WTC11 (cell line): ENCODE measurements around the gene NNT.

Experiments
- CBFB ChIP-seq: sonication (generic); formaldehyde crosslinking; IDR thresholded peaks from 2 replicates; pipeline ENCODE4 v1.8.1; 2022; ENCODE audit warnings: mild to moderate bottlenecking, low read depth, missing genetic modification reagents
- CREB1 ChIP-seq: sonication (generic); formaldehyde crosslinking; IDR thresholded peaks from 2 replicates; pipeline ENCODE4 v1.8.0; 2023; ENCODE audit warnings: mild to moderate bottlenecking, missing genetic modification reagents
- CREM ChIP-seq: sonication (generic); formaldehyde crosslinking; IDR thresholded peaks from 2 replicates; pipeline ENCODE4 v1.8.1; 2022; ENCODE audit warnings: mild to moderate bottlenecking, missing genetic modification reagents, moderate library complexity
- ETV6 ChIP-seq: sonication (generic); formaldehyde crosslinking; IDR thresholded peaks from 2 replicates; pipeline ENCODE4 v1.8.1; 2022; ENCODE audit warnings: mild to moderate bottlenecking, missing genetic modification reagents
- FOXP1 ChIP-seq: sonication (generic); formaldehyde crosslinking; IDR thresholded peaks from 2 replicates; pipeline ENCODE4 v1.8.0; 2022; ENCODE audit warnings: missing genetic modification reagents, mild to moderate bottlenecking, moderate library complexity, borderline replicate concordance
- NR1H2 ChIP-seq: sonication (generic); formaldehyde crosslinking; IDR thresholded peaks from 2 replicates; pipeline ENCODE4 v1.9.0; 2021; ENCODE audit warnings: mild to moderate bottlenecking, moderate library complexity, missing genetic modification reagents
- OVOL2 ChIP-seq: fragments of 250-450 bp; sonication (Bioruptor Pico); IDR thresholded peaks from 2 replicates; pipeline ENCODE4 v1.9.0; 2021; ENCODE audit warnings: mild to moderate bottlenecking, borderline replicate concordance
- RELA ChIP-seq: sonication (generic); formaldehyde crosslinking; IDR thresholded peaks from 2 replicates; pipeline ENCODE4 v1.8.1; 2022; ENCODE audit warnings: missing genetic modification reagents, mild to moderate bottlenecking, borderline replicate concordance
- TF ChIP-seq, protein P1 (sequence below): fragments of 200-600 bp; IDR thresholded peaks from 2 replicates; pipeline ENCODE4 v1.8.0; 2022; ENCODE audit warnings: antibody characterized with exemption
- TF ChIP-seq, protein P2 (sequence below): sonication (generic); formaldehyde crosslinking; IDR thresholded peaks from 2 replicates; pipeline ENCODE4 v1.8.1; 2022; ENCODE audit warnings: low read depth, missing genetic modification reagents, borderline replicate concordance
- TF ChIP-seq, protein P3 (sequence below): sonication (generic); formaldehyde crosslinking; IDR thresholded peaks from 2 replicates; pipeline ENCODE4 v1.8.0; 2022; ENCODE audit warnings: mild to moderate bottlenecking, missing genetic modification reagents
- TF ChIP-seq, protein P4 (sequence below): fragments of 250-450 bp; sonication (Bioruptor Pico); IDR thresholded peaks from 2 replicates; pipeline ENCODE4 v1.9.0; 2021; ENCODE audit warnings: moderate library complexity, mild to moderate bottlenecking, inconsistent platforms, borderline replicate concordance
- TF ChIP-seq, protein P5 (sequence below): sonication (generic); formaldehyde crosslinking; conservative IDR thresholded peaks from 2 replicates; pipeline ENCODE4 v1.8.1; 2023; ENCODE audit warnings: mild to moderate bottlenecking, low read depth, missing genetic modification reagents, moderate library complexity
- TF ChIP-seq, protein P6 (sequence below): sonication (generic); formaldehyde crosslinking; IDR thresholded peaks from 2 replicates; pipeline ENCODE4 v1.8.1; 2022; ENCODE audit warnings: mild to moderate bottlenecking, moderate library complexity, missing genetic modification reagents

DNA sequence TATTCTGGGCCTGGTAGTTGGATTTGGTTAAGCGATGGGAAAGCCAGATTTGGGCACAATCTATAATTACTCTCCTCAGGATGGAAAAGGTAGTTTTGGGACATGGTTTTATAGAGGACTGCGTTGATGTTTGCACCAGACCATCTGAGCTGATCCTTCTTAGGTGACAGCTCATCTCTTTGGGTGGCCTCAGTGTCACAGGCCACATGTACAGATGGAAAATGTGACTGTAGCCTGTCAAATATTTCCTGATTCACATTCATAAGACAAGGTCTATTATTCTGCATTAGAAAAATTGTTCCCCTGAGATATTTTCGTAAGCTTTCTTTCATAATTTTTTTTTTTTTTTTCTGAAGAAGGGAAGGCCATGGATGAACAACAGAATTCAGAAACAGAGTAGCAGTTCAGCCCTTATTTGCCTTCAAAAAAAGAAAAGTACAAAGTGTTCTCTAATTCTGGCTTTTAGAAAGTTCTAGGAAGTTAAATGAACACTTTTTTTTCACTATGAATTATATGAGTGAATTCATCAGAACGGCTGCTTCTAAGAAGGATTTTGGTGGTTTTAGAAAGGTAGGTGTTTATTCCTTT is 81.0 kb downstream of the NNT start:
- TF ChIP-seq, protein P1, sequence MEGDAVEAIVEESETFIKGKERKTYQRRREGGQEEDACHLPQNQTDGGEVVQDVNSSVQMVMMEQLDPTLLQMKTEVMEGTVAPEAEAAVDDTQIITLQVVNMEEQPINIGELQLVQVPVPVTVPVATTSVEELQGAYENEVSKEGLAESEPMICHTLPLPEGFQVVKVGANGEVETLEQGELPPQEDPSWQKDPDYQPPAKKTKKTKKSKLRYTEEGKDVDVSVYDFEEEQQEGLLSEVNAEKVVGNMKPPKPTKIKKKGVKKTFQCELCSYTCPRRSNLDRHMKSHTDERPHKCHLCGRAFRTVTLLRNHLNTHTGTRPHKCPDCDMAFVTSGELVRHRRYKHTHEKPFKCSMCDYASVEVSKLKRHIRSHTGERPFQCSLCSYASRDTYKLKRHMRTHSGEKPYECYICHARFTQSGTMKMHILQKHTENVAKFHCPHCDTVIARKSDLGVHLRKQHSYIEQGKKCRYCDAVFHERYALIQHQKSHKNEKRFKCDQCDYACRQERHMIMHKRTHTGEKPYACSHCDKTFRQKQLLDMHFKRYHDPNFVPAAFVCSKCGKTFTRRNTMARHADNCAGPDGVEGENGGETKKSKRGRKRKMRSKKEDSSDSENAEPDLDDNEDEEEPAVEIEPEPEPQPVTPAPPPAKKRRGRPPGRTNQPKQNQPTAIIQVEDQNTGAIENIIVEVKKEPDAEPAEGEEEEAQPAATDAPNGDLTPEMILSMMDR: no peak
- TF ChIP-seq, protein P2, sequence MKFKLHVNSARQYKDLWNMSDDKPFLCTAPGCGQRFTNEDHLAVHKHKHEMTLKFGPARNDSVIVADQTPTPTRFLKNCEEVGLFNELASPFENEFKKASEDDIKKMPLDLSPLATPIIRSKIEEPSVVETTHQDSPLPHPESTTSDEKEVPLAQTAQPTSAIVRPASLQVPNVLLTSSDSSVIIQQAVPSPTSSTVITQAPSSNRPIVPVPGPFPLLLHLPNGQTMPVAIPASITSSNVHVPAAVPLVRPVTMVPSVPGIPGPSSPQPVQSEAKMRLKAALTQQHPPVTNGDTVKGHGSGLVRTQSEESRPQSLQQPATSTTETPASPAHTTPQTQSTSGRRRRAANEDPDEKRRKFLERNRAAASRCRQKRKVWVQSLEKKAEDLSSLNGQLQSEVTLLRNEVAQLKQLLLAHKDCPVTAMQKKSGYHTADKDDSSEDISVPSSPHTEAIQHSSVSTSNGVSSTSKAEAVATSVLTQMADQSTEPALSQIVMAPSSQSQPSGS: no peak
- TF ChIP-seq CBFB (no peak), CREM (CRISPR knock-in tag) (no peak), CREB1 (CRISPR knock-in tag) (no peak), FOXP1 (CRISPR knock-in tag) (no peak), OVOL2 (CRISPR knock-in tag) (no peak), NR1H2 (CRISPR knock-in tag) (no peak), RELA (CRISPR knock-in tag) (no peak), ETV6 (CRISPR knock-in tag) (no peak)
- TF ChIP-seq, protein P3, sequence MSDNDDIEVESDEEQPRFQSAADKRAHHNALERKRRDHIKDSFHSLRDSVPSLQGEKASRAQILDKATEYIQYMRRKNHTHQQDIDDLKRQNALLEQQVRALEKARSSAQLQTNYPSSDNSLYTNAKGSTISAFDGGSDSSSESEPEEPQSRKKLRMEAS (CRISPR knock-in tag): no peak
- TF ChIP-seq, protein P4, sequence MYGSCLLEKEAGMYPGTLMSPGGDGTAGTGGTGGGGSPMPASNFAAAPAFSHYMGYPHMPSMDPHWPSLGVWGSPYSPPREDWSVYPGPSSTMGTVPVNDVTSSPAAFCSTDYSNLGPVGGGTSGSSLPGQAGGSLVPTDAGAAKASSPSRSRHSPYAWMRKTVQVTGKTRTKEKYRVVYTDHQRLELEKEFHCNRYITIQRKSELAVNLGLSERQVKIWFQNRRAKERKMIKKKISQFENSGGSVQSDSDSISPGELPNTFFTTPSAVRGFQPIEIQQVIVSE (CRISPR knock-in tag): no peak
- TF ChIP-seq, protein P5, sequence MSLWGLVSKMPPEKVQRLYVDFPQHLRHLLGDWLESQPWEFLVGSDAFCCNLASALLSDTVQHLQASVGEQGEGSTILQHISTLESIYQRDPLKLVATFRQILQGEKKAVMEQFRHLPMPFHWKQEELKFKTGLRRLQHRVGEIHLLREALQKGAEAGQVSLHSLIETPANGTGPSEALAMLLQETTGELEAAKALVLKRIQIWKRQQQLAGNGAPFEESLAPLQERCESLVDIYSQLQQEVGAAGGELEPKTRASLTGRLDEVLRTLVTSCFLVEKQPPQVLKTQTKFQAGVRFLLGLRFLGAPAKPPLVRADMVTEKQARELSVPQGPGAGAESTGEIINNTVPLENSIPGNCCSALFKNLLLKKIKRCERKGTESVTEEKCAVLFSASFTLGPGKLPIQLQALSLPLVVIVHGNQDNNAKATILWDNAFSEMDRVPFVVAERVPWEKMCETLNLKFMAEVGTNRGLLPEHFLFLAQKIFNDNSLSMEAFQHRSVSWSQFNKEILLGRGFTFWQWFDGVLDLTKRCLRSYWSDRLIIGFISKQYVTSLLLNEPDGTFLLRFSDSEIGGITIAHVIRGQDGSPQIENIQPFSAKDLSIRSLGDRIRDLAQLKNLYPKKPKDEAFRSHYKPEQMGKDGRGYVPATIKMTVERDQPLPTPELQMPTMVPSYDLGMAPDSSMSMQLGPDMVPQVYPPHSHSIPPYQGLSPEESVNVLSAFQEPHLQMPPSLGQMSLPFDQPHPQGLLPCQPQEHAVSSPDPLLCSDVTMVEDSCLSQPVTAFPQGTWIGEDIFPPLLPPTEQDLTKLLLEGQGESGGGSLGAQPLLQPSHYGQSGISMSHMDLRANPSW: no peak
- TF ChIP-seq, protein P6, sequence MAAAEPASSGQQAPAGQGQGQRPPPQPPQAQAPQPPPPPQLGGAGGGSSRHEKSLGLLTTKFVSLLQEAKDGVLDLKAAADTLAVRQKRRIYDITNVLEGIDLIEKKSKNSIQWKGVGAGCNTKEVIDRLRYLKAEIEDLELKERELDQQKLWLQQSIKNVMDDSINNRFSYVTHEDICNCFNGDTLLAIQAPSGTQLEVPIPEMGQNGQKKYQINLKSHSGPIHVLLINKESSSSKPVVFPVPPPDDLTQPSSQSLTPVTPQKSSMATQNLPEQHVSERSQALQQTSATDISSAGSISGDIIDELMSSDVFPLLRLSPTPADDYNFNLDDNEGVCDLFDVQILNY (CRISPR knock-in tag): no peak
